ENCODE data around the gene SH3BP4. TPM values are rescaled to one million over a fixed set of nuclear protein-coding genes. Genes with fewer than 3 reads are reported as not detected.

Gene SH3BP4
- total RNA-seq, 1 donor from 2014 or later = 53.4 TPM

GRCh38 chr2:234978466-234979203 is 26.8 kb downstream of the SH3BP4 start:
- Mint-ChIP-seq H3K27ac (peak overlapping the region; percentile 44), H3K36me3 (peaks cover 24% of the 10 kb centered on the region), H3K27me3 (ENCODE audit: insufficient read depth, low read depth) (peaks cover 6% of the 10 kb centered on the region), H3K9me3 (peaks cover 16% of the 10 kb centered on the region), H3K4me1 (peaks cover 71% of the 10 kb centered on the region), H3K4me3 (no peak overlapping the region)
- Histone ChIP-seq H3F3A (ENCODE audit: low read depth) (peaks cover 9% of the 10 kb centered on the region), H3K4me1 (peaks cover 35% of the 10 kb centered on the region), H4K20me1 (ENCODE audit: low read depth) (peaks cover 75% of the 10 kb centered on the region), H3K27me3 (no peaks in the 10 kb centered on the region), H3K4me2 (no peak overlapping the region), H3K4me3 (no peak overlapping the region), H3K79me2 (ENCODE audit: low read depth) (peaks cover 100% of the 10 kb centered on the region), H3K36me3 (no peaks in the 10 kb centered on the region), H3K27ac (no peak overlapping the region), H3K9me3 (ENCODE audit: low read depth) (no peaks in the 10 kb centered on the region), H3K9ac (no peak overlapping the region), H2AFZ (replicated peaks) (no peak overlapping the region)
- DNase-seq (ENCODE audit: low spot score) = no peak
- TF ChIP-seq CTCF (IDR thresholded peaks at IDR 0.05) = no peak
- TF ChIP-seq EZH2phosphoT487 (IDR thresholded peaks at IDR 0.05) = no peak
- no peak for TF ChIP-seq EZH2 (IDR thresholded peaks at IDR 0.05)

- Histone ChIP-seq H3K9me3 (ENCODE audit: low read depth) (no peaks in the 10 kb centered on the region), H3K36me3 (no peaks in the 10 kb centered on the region), H3K4me2 (no peak overlapping the region), H2AFZ (replicated peaks) (no peak overlapping the region), H4K20me1 (ENCODE audit: low read depth) (peaks cover 75% of the 10 kb centered on the region), H3K79me2 (ENCODE audit: low read depth) (peaks cover 100% of the 10 kb centered on the region), H3K4me1 (peaks cover 35% of the 10 kb centered on the region), H3F3A (ENCODE audit: low read depth) (peaks cover 9% of the 10 kb centered on the region), H3K9ac (no peak overlapping the region), H3K27me3 (no peaks in the 10 kb centered on the region), H3K27ac (no peak overlapping the region), H3K4me3 (no peak overlapping the region)
- peaks cover 77% of the 10 kb centered on the region for H3K4me1 Mint-ChIP-seq
- peaks cover 25% of the 10 kb centered on the region for H3K36me3 Mint-ChIP-seq
- TF ChIP-seq EZH2 (IDR thresholded peaks at IDR 0.05) (no peak), CTCF (IDR thresholded peaks at IDR 0.05) (no peak), EZH2phosphoT487 (IDR thresholded peaks at IDR 0.05) (no peak)
- no peak for DNase-seq (ENCODE audit: low spot score)
- H3K27ac Mint-ChIP-seq = peak overlapping the region; percentile 72
- H3K27me3 Mint-ChIP-seq (ENCODE audit: insufficient read depth, low read depth) = peaks cover 6% of the 10 kb centered on the region
- no peak overlapping the region for H3K4me3 Mint-ChIP-seq
- H3K9me3 Mint-ChIP-seq = peaks cover 16% of the 10 kb centered on the region
Observed at GRCh38 chr2:234979204-234980167, 27.7 kb downstream of the SH3BP4 start.

- H3K79me2 ChIP-seq (ENCODE audit: low read depth) = peaks cover 100% of the 10 kb centered on the region
- peaks cover 36% of the 10 kb centered on the region for H3K36me3 Mint-ChIP-seq
- H3K27ac Mint-ChIP-seq = peak overlapping the region; percentile 95
- peak overlapping the region; percentile 72 for H3K4me3 Mint-ChIP-seq
- no peak overlapping the region for H2AFZ ChIP-seq (replicated peaks)
- H3K4me1 ChIP-seq = peaks cover 28% of the 10 kb centered on the region
- peaks cover 6% of the 10 kb centered on the region for H3K27me3 Mint-ChIP-seq (ENCODE audit: insufficient read depth, low read depth)
- H3K4me1 Mint-ChIP-seq = peaks cover 72% of the 10 kb centered on the region
- H3K27ac ChIP-seq = peak overlapping the region; percentile 64
- no peak overlapping the region for H3K9ac ChIP-seq
- no peaks in the 10 kb centered on the region for H3K36me3 ChIP-seq
- peaks cover 75% of the 10 kb centered on the region for H4K20me1 ChIP-seq (ENCODE audit: low read depth)
- H3K27me3 ChIP-seq = no peaks in the 10 kb centered on the region
- TF ChIP-seq EZH2phosphoT487 (IDR thresholded peaks at IDR 0.05) (no peak), EZH2 (IDR thresholded peaks at IDR 0.05) (no peak), CTCF (IDR thresholded peaks at IDR 0.05) (no peak)
- peak overlapping the region; percentile 48 for H3K4me2 ChIP-seq
- DNase-seq (ENCODE audit: low spot score) = no peak
- no peaks in the 10 kb centered on the region for H3K9me3 ChIP-seq (ENCODE audit: low read depth)
- H3F3A ChIP-seq (ENCODE audit: low read depth) = peaks cover 9% of the 10 kb centered on the region
- peaks cover 16% of the 10 kb centered on the region for H3K9me3 Mint-ChIP-seq
- H3K4me3 ChIP-seq = no peak overlapping the region
Observed at GRCh38 chr2:234980451-234981187, 28.8 kb downstream of the SH3BP4 start.

All from neural progenitor cell (in vitro differentiated cells).